Activated CD4-positive, alpha-beta T cell treated with anti-CD3 and anti-CD28 coated beads, Interleukin-2, amount 50 U/mL, for 1 hour (primary cell): ENCODE results near the gene FOXN4.

Experiments
- DNase-seq: peaks from one replicate; pipeline ENCODE4 v3.0.0-alpha.2; 2020

Gene FOXN4

DNA sequence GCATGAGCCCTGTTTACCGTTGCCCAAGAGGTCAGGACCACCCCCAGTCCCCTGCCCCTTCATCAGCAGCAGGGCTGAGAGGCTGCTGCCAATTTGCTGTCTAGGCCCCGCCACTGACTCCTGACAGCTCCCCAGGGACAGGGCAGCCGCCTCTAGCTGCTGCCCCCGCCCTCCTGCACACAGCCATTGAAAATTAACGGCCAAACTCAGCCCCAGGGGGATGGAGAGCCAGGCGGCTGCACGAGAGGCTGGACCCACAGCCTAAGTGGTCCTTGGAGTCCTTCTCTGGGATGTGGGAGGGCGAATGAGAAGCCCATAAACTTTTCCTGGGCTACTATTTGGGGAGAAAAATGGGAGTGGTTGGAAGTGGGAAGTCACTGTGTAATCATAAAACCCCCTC, 4.6 kb downstream of the FOXN4 start:
- DNase-seq, result no peak

DNA sequence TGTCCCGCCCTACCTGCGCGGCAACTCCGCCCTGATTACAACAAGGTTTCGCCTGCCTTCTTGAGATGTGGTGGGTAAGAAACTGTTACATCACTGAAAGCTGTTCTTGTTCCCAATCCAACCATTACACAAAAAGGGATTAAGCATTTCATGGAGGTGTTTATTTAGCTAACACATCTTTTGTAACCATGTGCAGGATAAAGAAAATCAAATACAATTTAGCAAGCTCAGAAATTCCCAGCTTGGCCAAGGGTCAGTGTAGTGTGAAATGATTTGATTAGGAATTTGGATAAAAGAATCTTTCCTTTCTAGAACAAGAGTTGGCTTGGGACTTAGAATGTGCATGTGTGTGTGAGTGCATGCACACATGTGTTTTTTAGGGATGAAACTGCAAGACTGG, 6.3 kb downstream of the FOXN4 start:
- DNase-seq, result no peak

DNA sequence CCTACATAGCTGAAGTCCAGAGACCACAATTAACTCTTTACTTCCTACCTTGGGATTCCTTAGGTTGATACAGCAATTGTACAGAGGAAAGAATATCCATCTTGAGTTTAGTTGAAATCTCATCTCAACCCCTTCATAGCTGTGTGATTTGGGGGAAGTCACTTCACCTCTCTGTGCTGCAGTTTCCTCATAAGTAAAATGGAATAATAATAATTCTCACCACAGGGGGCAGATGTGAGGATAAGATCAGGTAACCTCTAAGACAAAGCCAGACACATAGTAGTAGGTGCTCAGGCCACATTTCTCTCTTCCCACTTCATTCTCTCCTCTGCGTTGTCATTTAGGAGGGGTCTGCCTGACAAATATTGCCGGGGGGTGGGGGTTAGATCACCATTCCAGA, 6.7 kb downstream of the FOXN4 start:
- no peak for DNase-seq

DNA sequence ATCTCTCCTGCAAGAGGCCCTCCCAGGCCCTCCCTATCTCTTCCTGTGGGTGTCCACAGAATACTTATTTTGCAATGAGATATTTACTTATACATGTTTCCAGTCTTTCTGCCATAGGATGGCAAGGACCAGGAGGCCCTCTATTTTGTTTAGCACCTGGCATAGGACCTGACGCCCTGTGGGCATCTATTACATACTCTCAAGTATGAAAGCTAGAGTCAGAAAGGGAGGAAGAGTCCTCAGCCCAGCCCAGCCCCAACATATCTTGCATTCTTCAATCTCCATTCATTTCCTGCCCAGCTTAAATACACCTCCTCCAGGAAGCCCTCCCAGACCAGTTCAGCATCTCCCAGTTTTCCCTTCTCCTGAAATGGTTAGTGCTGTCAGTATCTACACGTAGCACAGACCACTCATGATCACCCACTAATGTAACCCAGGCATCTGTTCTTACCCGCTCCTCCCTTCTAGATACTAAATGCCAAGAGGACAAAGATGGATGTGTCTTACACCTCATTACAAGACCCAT, 7.4 kb downstream of the FOXN4 start:
- no peak for DNase-seq

DNA sequence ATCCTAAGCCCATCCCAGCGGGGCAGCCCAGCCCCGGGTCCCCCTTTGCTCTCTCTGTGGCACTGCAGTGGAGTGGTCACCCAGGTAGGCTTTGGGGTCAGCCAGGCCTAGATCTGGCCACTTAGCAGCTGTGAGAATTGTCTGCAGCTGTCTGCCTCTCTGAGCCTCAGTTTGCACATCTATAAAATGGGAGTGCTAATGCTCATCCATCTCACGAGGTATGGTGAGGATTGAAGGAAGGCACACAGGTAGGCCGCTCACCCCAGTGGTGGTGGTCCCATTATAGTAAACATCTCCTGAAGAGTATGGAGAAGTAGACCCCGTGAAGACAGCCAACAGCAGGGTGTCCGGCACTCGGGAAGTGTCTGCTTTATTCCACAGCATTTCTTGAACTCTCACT, 9.2 kb downstream of the FOXN4 start:
- no peak for DNase-seq

DNA sequence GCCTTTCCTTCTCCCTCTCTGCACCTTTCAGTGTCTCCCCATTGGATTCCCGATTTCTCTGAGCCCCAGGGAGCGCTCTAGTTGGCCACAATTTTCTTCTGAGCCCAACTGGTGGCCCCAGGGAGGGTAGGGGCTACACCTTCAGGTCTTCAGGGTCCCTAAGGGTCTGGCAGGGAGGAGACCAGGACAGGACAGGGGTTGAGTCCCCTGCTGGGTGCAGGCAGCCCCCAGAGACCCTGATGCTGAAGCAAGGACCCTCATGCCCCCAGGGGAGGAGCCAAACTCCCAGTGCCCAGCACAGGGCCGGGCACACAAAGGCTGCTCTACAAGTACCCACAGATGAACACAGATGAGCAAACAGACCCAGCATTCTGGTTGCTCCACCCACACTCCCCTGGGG, 12.7 kb downstream of the FOXN4 start:
- DNase-seq, result no peak

DNA sequence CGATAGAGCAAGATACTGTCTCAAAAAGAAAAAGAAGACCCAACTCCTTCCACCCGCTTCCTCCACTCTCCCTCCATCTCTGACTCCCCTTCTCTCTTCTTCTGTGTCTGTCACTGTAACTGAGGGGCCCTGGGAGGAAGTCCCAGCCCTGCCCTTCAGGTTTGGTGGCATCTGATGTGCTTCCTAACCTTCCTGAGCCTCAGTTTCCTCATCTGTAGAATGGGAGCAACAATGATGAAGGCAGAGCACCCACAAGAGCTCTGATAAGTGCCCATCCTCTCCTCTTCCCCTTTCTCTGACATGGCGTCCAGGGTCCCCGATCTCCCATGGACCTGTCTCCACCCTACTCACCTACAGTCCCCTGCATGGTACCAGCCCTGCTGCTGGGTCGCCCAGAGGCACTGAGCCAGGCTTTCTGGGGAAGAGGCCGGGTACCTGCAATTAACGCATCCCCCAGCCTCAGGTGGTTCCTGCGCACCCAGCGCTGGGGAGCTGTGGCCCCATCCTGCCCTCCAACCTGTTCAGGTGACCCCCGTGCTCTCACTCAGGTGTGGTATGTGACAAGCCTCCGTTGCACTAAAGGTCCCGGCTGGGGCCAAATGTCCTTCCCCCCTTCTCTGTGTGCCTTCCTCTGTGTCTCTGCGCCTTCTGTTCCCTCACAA, 13.2 kb downstream of the FOXN4 start:
- DNase-seq, result no peak

DNA sequence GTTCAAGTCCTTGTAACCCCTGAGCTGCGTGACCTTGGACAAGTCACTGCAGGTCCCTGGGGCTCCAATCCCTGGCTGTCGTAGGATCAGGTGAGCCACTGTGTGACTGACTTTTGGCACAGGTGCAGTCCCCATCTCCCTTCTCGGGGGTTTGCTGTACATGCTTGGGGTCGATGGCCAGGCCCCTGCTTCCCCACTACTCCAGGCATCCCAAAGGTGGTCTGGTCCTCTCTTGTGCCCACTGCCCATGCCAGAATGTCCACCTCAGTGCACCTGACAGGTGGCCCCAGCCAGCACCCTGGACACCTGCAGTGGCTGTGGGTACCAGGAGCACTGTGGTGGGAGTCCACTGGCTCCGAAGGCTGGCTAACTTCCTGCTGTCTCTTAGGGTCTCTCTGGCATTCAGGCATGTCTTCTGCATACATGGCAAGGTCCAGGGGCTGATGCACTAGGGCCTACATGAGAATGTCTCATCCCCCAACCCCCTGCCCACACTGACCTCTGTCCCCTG, 14.7 kb downstream of the FOXN4 start:
- DNase-seq, result no peak

DNA sequence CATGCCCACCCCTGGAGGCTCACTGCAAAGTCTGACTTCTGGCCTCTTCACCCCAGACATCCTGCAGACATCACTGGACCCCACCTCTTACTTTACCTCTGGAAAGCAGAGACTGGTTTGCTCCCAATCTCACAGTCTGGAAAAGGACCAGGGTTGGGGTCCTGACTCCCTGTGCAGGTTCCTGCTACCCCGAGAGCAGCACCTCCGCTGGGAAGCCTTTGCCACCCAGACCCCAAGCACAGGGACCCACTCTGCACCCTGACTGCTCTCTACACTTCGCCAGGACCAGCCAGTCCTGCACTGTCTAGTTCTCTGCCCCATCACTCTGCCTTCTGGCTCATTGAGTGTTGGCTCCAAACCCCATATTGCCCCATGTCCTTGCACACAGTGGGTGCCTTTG, 16.0 kb downstream of the FOXN4 start:
- no peak for DNase-seq

DNA sequence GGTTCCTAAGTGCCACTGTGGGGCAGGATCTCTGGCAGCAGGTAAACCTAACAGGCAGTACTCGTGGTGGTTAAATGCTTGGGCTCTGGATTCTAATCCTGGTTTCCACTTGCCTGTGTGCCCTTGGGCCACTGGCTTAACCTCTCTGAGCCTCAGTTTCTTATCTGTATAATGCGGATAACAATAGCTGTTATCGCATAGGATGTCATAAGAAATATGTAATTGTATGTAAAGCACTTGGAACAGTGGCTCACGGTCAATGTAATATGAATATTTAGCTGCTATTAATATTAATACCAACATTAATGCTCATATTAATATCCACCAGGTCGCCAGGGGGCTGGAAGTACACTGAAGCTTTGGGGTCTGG, 16.8 kb downstream of the FOXN4 start:
- no peak for DNase-seq

DNA sequence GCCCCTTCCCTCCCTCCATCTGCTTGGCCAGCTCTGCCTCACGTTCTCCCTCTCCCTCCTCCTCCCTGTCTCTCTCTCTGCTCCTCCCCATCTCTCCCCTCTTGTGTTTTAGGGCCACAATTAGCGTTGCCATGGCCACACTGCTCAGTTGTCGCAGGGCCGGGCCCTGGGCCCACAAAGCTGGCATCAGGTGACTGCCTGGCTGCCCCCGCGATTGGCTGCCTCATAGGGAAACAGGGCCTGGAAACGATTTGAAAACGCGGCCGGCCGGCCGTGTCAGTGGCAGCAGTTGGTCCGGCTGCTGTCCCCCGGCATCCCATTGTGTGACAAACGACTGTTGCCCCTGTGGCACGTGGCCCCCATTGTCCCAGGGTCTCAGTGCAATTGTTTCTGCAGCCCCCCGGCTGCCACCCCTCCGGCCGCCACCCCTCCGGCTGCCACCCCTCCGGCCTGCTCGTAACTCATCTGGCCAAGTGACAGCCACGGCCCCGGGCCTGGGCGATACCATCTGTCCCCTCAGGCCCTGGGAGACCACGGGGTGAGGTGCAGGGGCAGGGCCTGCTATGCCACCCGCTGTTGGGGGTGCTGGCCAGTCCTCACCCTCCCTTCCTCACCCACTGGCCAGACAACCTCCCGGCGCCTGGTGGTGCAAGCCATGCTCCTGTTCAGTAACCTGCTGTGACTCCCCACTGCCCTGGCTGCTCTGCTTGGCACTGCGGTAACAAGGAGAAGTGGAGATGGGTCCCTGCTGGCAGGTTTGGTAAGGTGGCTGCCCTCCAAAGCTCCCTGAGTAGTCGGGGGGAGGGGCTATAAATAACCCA, 17.4 kb downstream of the FOXN4 start:
- DNase-seq, result no peak

DNA sequence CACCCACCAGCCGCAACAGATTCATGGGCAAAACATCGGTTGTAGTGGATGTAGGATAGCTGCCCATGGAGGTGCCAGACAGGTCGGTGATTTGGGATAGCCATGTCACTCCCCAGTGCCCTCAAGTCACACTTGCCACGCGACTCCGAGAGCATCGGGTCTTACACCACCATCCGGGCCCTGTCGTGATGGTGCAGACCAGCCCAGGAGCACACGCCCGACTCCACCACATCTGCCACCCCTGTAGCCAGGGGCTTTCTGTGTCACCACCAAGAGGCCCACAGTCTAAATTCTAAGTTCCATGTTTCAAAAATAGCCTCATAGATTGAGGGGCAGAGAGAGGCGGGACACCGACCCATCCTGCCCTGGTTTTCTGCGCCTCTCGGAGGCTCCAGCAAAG, 18.0 kb downstream of the FOXN4 start:
- DNase-seq, result no peak

DNA sequence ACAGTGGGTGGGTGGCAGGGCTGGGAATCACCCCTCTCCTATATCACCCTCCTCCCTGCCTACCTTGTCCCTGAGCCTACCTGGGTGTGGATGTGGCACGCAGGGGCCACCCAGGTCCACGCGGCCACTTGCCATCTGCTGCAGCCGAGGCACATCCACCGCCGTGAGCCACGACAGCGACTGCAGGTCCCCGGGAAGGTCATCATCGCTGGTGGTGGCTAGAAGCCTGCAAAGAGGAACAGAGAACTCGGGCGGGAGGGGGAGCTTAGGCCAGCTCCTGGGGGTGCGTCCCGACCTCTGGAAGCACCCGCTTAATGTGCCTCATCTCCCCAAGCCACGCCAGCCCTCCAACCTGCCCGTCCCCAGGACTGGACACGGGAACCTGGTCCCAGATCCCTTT, 19.0 kb downstream of the FOXN4 start:
- no peak for DNase-seq

DNA sequence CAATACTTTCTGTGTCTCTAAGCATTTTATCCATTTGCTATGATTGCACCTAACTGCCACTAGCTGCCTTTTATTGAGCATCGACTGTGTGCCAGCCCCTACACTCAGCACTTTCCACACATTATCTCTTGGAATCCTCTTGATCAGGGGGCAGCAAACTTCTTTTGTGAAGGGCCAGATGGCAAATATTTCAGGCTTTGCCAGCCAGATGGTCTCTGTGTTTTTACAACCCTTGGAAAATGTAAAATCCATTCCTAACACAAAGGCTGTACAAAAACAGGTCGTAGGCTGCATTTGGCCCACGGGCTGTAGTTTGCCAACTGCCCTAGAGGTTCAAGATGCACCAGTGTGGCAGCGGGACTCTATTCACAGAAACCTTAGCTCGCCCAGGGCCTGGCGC, 19.5 kb downstream of the FOXN4 start:
- DNase-seq, result no peak

DNA sequence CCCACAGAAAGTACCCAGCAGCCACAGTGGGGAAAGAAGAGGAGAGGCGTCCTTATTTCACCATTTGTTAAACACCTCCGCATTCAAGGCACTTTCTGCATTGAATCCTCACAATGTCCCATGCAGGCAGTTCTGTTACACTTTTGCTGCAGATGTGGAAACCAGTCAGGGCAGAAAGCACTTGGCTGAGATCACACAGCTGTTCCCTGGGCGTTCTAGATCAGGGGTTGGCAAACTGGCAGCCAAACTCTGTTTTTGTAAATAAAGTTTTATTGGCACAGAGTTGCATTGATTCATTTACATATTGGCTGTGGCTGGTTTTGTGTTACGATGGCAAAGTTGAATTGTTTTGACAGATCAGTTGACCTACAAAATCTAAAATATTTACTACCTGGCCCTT, 20.1 kb downstream of the FOXN4 start:
- DNase-seq, result no peak

DNA sequence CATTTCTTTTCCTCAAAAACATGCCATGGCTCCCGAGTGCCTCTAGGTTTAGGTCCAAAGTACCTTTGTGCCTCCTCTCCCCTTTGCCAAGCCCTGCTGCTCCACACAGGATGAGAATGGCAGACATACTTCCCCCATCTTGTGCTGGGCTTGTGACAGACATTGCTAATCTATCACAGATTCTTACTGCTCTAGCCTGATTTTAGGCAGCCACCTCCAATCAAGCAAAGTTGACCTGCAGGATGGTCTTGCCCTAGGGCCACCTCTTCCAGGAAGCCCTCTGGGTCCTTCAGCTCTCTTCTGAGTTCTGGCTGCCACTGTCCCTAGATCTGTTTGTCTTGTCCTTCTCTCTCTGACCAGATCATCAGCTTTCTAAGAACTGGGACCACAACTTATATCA, 20.5 kb downstream of the FOXN4 start:
- no peak for DNase-seq

DNA sequence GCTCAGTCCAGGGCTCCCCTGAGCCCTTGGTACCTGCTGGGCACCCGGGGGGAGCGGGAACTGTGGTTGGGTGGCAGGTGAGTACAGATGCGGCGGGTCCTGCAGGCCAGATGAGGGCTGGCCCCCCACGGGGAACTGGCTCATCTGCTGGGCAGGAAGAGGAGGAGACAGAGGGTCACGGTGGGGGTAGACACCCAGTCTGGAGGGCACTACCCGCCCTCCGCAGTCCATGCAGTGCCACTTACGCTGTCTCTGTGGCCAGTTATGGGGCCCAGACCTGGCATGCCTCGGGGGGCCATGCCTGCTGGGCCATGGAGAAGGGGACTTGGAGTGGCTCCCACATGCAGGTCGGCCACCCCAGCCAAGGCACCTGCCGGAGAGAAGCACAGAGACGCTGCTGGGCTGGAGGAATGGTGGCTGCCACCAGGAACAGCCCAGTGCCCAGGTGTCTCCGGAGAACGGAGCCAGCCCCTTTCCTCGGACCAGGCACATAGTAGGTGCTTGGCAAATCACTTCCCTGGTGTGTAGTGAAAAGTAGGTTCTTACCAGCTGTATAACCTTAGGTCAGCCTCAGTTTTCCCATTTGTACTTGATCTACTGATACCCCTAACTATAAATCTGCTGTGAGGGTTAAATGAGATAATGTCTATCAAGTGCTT, 21.1 kb downstream of the FOXN4 start:
- DNase-seq, result no peak

DNA sequence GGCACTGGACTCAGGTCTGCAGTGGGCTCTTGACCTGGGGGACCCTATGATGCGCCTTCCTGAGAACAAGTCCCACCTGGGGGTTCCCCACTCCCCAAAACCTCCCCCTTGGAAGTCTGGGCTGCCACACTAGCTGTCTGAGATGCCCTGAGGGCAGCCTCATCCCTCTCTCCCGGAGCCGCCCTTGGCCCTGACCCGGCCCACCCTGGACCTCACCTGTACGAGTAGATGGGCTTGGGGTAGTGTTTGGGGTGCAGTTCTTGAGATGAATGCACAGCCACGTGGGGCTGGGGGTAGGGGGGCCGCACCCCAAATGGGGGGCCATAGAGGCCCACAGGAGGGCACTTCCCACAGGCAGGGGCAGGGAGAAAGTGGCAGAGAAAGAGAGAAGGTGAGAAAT, 21.9 kb downstream of the FOXN4 start:
- no peak for DNase-seq

DNA sequence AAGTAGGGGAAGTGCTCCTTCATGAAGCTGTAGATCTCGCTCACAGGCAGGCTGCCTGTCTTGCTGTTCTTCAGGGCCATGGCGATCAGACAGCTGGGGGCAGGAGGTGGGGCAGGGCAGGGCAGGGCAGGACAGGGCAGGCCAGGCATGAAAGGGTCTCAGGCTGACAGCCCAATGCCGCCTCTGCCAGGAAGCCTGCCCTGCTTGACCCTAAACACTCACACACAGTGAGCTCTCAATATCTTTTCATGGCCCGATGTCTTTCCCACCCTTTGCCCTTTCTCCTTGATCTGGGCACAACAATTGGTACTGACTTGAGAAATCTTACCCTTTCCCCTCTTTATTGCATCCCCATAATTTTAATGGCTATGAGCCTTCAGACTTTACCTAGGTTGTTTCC, 22.4 kb downstream of the FOXN4 start:
- DNase-seq, result no peak

DNA sequence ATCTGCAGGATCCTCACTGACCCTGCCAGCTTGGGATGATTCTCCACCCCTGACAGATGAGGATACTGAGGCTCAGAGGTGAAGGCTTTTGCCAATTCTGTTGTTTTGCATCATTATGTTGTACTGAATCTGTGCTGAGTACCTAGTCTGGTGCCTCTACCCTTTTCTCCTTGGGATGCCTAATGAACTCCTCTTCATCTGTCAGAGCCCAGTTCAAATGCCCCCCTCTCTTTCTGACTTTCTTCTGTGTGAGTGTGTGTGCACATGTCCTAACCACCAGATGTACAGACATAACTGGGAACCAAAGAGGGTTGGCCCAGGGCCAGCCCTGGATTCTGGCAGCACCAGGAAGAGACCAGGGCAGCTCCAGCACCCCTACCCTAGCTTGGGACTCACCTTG, 22.8 kb downstream of the FOXN4 start:
- DNase-seq, result no peak

DNA sequence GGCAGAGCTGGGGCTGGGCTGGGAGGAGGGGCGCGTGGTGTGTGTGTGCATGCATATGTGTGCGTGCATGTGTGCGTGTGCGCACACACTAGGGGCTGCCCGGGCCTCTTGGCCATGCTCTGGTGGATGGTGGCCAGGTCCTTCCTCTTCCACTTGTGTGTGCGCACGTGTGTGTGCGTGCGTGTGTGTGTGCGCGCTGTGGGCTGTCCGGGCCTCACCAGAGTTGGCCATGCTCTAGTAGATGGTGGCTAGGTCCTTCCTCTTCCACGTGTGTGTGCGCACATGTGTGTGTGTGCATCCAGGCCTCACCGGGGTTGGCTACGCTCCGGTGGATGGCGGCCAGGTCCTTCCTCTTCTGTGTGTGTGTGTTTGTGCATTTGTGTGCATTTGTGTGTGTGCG, 24.7 kb downstream of the FOXN4 start:
- no peak for DNase-seq

DNA sequence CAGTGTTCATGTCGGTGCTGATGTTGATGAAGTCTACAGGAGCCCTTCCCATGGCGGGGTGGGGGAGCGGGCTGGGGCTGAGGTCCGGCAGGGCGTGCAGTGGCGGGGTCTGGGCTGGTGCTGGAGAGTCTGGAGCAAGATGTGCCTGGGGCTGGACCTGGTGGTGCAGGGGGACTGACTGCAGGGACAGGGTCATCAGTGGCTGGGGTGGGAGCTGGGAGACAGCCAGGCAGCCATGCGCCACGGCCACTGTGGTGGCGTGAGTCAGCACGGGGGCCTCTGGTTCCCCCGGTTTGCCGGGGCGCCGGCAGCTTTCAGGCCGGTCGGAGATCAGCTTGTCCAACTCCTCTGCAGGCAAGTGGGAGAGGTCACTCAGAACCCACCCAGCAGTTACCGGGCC, 27.6 kb downstream of the FOXN4 start:
- no peak for DNase-seq

DNA sequence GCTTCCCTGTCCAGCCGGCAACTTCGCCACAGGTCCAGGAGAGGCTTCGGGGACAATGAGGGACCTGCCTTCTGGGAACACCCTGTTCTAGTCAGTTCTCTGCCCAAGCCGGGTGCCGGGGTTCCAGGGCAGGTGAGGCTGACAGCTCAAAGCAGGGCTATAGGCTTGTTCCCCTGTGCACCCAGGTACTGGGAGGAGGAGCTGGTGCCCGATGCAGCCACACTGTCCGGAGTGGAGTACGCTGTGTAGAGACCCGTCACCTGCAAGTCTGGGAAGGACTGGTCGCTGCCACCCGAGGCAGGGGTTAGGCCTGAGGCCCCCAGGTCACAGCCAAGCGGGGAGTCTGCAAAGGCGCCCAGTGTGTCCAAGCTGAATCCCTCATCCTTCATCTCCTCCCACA, 29.6 kb downstream of the FOXN4 start:
- DNase-seq, result no peak

DNA sequence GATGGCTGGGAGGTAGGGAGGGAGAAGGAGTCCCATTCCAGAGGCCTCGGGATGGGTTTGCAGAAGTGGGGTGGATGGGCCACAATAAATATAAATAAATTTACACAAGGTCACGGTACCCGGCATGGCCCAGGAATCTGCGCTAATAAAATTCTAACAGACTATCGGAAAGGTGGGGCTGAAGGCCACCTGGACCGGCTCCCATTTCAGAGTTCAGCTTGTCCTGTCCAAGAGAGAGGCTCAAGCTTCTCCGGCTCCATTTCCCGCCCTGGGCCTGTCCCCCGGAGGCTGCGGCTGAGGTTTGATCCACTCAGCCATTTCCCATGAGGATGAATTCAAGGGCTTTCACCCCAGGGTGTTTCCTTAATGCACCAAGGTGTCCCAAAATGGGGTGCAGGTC, 30.2 kb downstream of the FOXN4 start:
- no peak for DNase-seq
